Lower lobe of right lung (tissue), 2 donors: Measurements from ENCODE around the gene RRAS. TPM values are rescaled to one million over a fixed set of nuclear protein-coding genes. Genes with fewer than 3 reads are reported as not detected.

Experiments used
- ATAC-seq, 2 donors: fragments of 200-7000 bp; cut with Tn5 transposase; one replicate each; pipeline ENCODE4 v1.9.1; 2020 to 2022; ENCODE audit warnings: mild to moderate bottlenecking in 2 of 2, moderate library complexity in 2 of 2
- DNase-seq: peaks from one replicate; pipeline ENCODE4 v3.0.0-alpha.2; 2020
- H3K27ac ChIP-seq: fragments of 200-600 bp; one replicate; pipeline ENCODE4 v1.8.0; 2022
- H3K27me3 ChIP-seq: fragments of 200-600 bp; one replicate; pipeline ENCODE4 v1.8.0; 2022; ENCODE audit warnings: low read depth
- H3K36me3 ChIP-seq: fragments of 200-600 bp; one replicate; pipeline ENCODE4 v1.8.0; 2022; ENCODE audit warnings: mild to moderate bottlenecking
- H3K4me1 ChIP-seq: fragments of 200-600 bp; one replicate; pipeline ENCODE4 v1.8.0; 2022
- H3K4me3 ChIP-seq: fragments of 200-600 bp; one replicate; pipeline ENCODE4 v1.8.0; 2022; ENCODE audit warnings: mild to moderate bottlenecking
- H3K9me3 ChIP-seq: fragments of 200-600 bp; one replicate; pipeline ENCODE4 v1.8.0; 2022
- CTCF ChIP-seq: fragments of 200-600 bp; IDR thresholded peaks from one replicate; pipeline ENCODE4 v1.8.0; 2022; ENCODE audit warnings: antibody characterized with exemption, mild to moderate bottlenecking
- intact Hi-C: fragments of 100-400 bp; cut with DNase I; formaldehyde crosslinking; loops from one replicate; pipeline ENCODE4 v1.11.0; 2022
- total RNA-seq: library from RNA; stranded (reverse); fragmentation: NEBNext Ultra II Directional; extraction: Animal tissue kit (Norgen Biotek cat#: 25700); gene quantifications from one replicate; pipeline ENCODE4 v1.2.1, GENCODE V29; 2021
- donor health status: DM: no; HTN: yes; CAD: no; lungs with severe emphysema.

RRAS gene
- total RNA-seq, 1 donor from 2014 or later = 114 TPM

GRCh38 chr19:49672131-49672919, 32.4 kb upstream of the RRAS start:
- DNase-seq (peak; percentile 84), ATAC-seq (peak; percentile 18 to 21)
- intact Hi-C loops = no loop called here
- Histone ChIP-seq H3K36me3 (peaks cover 3% of the 10 kb centered on the region), H3K4me3 (no peak overlapping the region), H3K4me1 (peaks cover 15% of the 10 kb centered on the region), H3K27me3 (no peaks in the 10 kb centered on the region), H3K27ac (no peak overlapping the region), H3K9me3 (no peaks in the 10 kb centered on the region)
- peak; percentile 89 for TF ChIP-seq CTCF

DNA sequence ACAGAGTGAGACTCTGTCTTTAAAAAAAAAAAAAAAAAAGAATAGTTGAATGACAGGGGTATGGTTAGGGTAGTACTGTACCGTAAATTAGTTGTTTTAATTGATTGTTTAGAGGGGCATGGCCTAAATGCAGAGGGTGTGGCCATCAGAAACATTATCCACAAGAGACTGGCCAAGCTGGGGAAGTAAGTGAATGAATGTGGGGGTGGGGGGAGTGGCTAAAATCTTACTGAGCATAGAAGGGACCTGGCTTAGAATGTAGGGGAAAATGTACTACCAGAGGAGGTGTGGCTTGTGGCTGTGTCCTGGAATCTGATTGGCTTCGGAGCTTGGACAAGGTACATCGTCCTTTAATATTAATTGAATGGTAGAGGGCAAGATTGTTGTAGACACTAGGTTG, 29.6 kb upstream of the RRAS start:
- Histone ChIP-seq H3K27ac (no peak overlapping the region), H3K27me3 (no peaks in the 10 kb centered on the region), H3K36me3 (peaks cover 3% of the 10 kb centered on the region), H3K9me3 (no peaks in the 10 kb centered on the region), H3K4me3 (no peak overlapping the region), H3K4me1 (peaks cover 19% of the 10 kb centered on the region)
- DNase-seq (no peak), ATAC-seq (no peak)
- no peak for TF ChIP-seq CTCF
- intact Hi-C loops = no loop called here

DNA sequence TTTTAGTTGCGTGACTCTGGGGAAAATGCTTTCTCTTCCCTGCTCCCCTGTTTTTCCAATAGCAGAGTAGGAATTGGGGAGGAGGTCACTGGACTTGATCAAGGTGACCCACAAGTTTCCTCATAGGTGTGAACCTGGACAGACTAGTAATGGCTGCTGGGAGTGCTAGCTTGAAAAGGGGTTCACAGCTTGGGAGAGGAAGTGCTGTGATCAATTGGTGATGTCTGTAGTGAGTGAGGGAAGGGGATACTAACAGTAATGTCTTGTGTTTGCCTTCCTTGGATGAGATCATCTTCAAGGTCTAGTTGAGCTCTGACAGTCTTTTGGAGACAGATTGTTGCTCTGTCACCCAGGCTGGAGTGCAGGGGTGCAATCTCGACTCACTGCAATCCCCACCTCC, 27.5 kb upstream of the RRAS start:
- H3K9me3 ChIP-seq = no peaks in the 10 kb centered on the region
- no peak for TF ChIP-seq CTCF
- no peak for ATAC-seq
- intact Hi-C loops = no loop called here
- peaks cover 31% of the 10 kb centered on the region for H3K4me1 ChIP-seq
- H3K36me3 ChIP-seq = peaks cover 10% of the 10 kb centered on the region
- no peak overlapping the region for H3K27ac ChIP-seq
- no peak overlapping the region for H3K4me3 ChIP-seq
- no peaks in the 10 kb centered on the region for H3K27me3 ChIP-seq
- no peak for DNase-seq

GRCh38 chr19:49666120-49666444, 26.1 kb upstream of the RRAS start:
- peak overlapping the region; percentile 89 for H3K27ac ChIP-seq
- DNase-seq (no peak), ATAC-seq (no peak)
- H3K9me3 ChIP-seq = no peaks in the 10 kb centered on the region
- peaks cover 24% of the 10 kb centered on the region for H3K36me3 ChIP-seq
- no peak for TF ChIP-seq CTCF
- H3K4me3 ChIP-seq = peak overlapping the region; percentile 99
- intact Hi-C loops = no loop called here
- no peaks in the 10 kb centered on the region for H3K27me3 ChIP-seq
- H3K4me1 ChIP-seq = peaks cover 23% of the 10 kb centered on the region

GRCh38 chr19:49665351-49666119, 25.6 kb upstream of the RRAS start, which contains the start of the genes BCL2L12 and IRF3:
TSS of gene BCL2L12 (plus strand) at chr19:49665933. CDS start at chr19:49666693, 760 bp downstream.
TSS of gene IRF3 (minus strand) at chr19:49665857. CDS start at chr19:49664838, 1,019 bp downstream.
- peak; percentile 94 for ATAC-seq
- H3K27me3 ChIP-seq = no peaks in the 10 kb centered on the region
- intact Hi-C loops = no loop called here

More at GRCh38 chr19:49665351-49666119, 25.6 kb upstream of the RRAS start, which contains the start of the genes BCL2L12 and IRF3:
- Histone ChIP-seq H3K36me3 (peaks cover 30% of the 10 kb centered on the region), H3K9me3 (no peaks in the 10 kb centered on the region), H3K27ac (peak within 1 kb of the TSS; percentile 89), H3K4me3 (peak within 1 kb of the TSS; percentile 99), H3K4me1 (peaks cover 23% of the 10 kb centered on the region)
- no peak for TF ChIP-seq CTCF
- peak; percentile 98 for DNase-seq
